Cardiac muscle cell (in vitro differentiated cells and primary cell): ENCODE results near the gene SLAMF6. TPM values are rescaled to one million over a fixed set of nuclear protein-coding genes. Genes with fewer than 3 reads are reported as not detected.
"Not testable (repeated sequence)": the region's sequence is repeated elsewhere in the genome, so short reads cannot be mapped to it uniquely, and the experiment has no call there.

Experiments
- DNase-seq, 2 donors: peaks; one replicate each; pipeline versions ENCODE4 v3.0.0 to v3.0.0-alpha.2; 2010 to 2017; ENCODE audit warnings: low read depth in 1 of 2, low spot score in 1 of 2
- H3K27ac ChIP-seq: fragments of 200-600 bp; sonication (generic); 2 replicates; pipeline ENCODE4 v1.5.1; 2016
- H3K27me3 ChIP-seq: fragments of 200-600 bp; sonication (generic); 2 replicates; pipeline ENCODE4 v1.6.0; 2016; ENCODE audit warnings: control low read depth
- H3K36me3 ChIP-seq: fragments of 200-600 bp; sonication (generic); 2 replicates; pipeline ENCODE4 v1.5.1; 2016; ENCODE audit warnings: control low read depth
- H3K4me1 ChIP-seq: fragments of 200-600 bp; sonication (generic); 2 replicates; pipeline ENCODE4 v1.8.1; 2017; ENCODE audit warnings: low read depth, mild to moderate bottlenecking, mixed run types
- H3K4me3 ChIP-seq: fragments of 200-600 bp; sonication (generic); 2 replicates; pipeline ENCODE4 v1.5.1; 2016; ENCODE audit warnings: mild to moderate bottlenecking
- H3K9me3 ChIP-seq: fragments of 200-600 bp; sonication (generic); 2 replicates; pipeline ENCODE4 v1.5.1; 2017; ENCODE audit warnings: low read depth, mild to moderate bottlenecking, control low read depth
- CTCF ChIP-seq: IDR thresholded peaks from 2 replicates; pipeline ENCODE4 v1.5.1; 2012; ENCODE audit warnings: low read depth, mild to moderate bottlenecking, low read length
- polyA plus RNA-seq: library from polyadenylated mRNA; unstranded; fragments of >200 nt; fragmentation: Nextera tagmentation; extraction: Ambion mirVana; gene quantifications from 2 replicates; pipeline ENCODE4 v1.2.1, GENCODE V29; 2016
- total RNA-seq: library from RNA; depleted of rRNA; stranded (reverse); fragments of >200 nt; gene quantifications from 2 replicates; pipeline ENCODE4 v1.2.3, GENCODE V29; 2016

SLAMF6 gene
- total and polyA plus RNA-seq, 2 experiments from 2014 or later, result not detected

- TF ChIP-seq CTCF, result no peak
- H3K4me3 ChIP-seq, result no peak overlapping the region
These were observed 14.9 kb upstream of the SLAMF6 start for GRCh38 chr1:160537714-160538665.

GRCh38 chr1:160534823-160535605, 12.0 kb upstream of the SLAMF6 start:
- DNase-seq, result no peak
- H3K36me3 ChIP-seq, result no peaks in the 10 kb centered on the region
- H3K4me1 ChIP-seq, result peaks cover 11% of the 10 kb centered on the region
- no peak for TF ChIP-seq CTCF
- no peaks in the 10 kb centered on the region for H3K9me3 ChIP-seq
- no peak overlapping the region for H3K27ac ChIP-seq
- H3K27me3 ChIP-seq, result no peaks in the 10 kb centered on the region
- H3K4me3 ChIP-seq, result no peak overlapping the region

More at GRCh38 chr1:160537714-160538665, 14.9 kb upstream of the SLAMF6 start:
- no peak for DNase-seq
- H3K27me3 ChIP-seq, result no peaks in the 10 kb centered on the region
- H3K4me1 ChIP-seq, result peaks cover 17% of the 10 kb centered on the region
- no peaks in the 10 kb centered on the region for H3K36me3 ChIP-seq
- no peak overlapping the region for H3K27ac ChIP-seq
- H3K9me3 ChIP-seq, result no peaks in the 10 kb centered on the region

- H3K4me1 ChIP-seq, H3K4me3 ChIP-seq: not testable (repeated sequence)
These were observed 9.4 kb upstream of the SLAMF6 start for GRCh38 chr1:160532557-160532813.

GRCh38 chr1:160531809-160532556, 8.9 kb upstream of the SLAMF6 start:
- H3K4me1 ChIP-seq, H3K4me3 ChIP-seq, H3K9me3 ChIP-seq, H3K36me3 ChIP-seq, H3K27ac ChIP-seq, H3K27me3 ChIP-seq, DNase-seq: not testable (repeated sequence)

More at GRCh38 chr1:160532557-160532813, 9.4 kb upstream of the SLAMF6 start:
- H3K36me3 ChIP-seq, H3K27ac ChIP-seq, DNase-seq, H3K27me3 ChIP-seq, H3K9me3 ChIP-seq: not testable (repeated sequence)

GRCh38 chr1:160529401-160529952, 6.4 kb upstream of the SLAMF6 start:
- H3K36me3 ChIP-seq, H3K4me1 ChIP-seq, H3K27me3 ChIP-seq: not testable (repeated sequence)

GRCh38 chr1:160523789-160524188, 734 bp upstream of the SLAMF6 start:
- not testable (repeated sequence) for H3K4me3 ChIP-seq, H3K9me3 ChIP-seq, H3K27me3 ChIP-seq, DNase-seq, H3K36me3 ChIP-seq, H3K27ac ChIP-seq, H3K4me1 ChIP-seq

More at GRCh38 chr1:160529401-160529952, 6.4 kb upstream of the SLAMF6 start:
- not testable (repeated sequence) for H3K27ac ChIP-seq, DNase-seq, H3K9me3 ChIP-seq, H3K4me3 ChIP-seq

- no peaks in the 10 kb centered on the region for H3K27me3 ChIP-seq
- no peak overlapping the region for H3K4me3 ChIP-seq
- TF ChIP-seq CTCF, result no peak
- no peaks in the 10 kb centered on the region for H3K9me3 ChIP-seq
- H3K4me1 ChIP-seq, result no peaks in the 10 kb centered on the region
- no peak for DNase-seq
- no peak overlapping the region for H3K27ac ChIP-seq
- H3K36me3 ChIP-seq, result no peaks in the 10 kb centered on the region
These were observed 919 bp downstream of the SLAMF6 start for GRCh38 chr1:160522136-160522535.
